ENCODE data around the gene NDUFV2.
"Not testable (repeated sequence)": the region's sequence is repeated elsewhere in the genome, so short reads cannot be mapped to it uniquely, and the experiment has no call there.

NDUFV2 gene

DNA sequence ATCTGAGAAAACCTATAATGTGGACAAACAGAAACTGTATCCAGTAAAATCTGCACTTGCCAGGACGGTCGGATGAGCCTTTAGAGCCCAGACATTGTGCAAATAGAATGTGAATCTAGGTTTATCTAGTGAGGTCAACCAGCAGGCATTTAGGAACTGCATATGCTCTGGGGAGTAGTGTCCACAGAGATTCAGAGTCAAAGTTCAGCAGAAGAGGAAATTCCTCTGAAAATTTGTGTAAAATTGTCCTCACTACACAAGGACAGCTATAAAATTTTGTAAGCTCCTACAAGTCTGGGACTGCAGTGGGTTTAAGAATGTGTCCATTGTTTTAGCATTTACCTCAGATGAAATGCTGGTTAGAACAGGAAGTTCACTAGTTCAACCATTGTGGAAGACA, 9.8 kb upstream of the NDUFV2 start:
- DNase-seq, result no peak

DNA sequence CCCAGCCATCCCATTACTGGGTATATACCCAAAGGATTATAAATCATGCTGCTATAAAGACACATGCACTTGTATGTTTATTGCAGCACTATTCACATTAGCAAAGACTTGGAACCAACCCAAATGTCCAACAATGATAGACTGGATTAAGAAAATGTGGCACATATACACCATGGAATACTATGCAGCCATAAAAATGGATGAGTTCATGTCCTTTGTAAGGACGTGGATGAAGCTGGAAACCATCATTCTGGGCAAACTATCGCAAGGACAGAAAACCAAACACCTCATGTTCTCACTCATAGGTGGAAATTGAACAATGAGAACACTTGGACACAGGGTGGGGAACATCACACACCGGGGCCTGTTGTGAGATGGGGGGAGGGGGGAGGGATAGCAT, 9.4 kb upstream of the NDUFV2 start:
- DNase-seq, result not testable (repeated sequence)

DNA sequence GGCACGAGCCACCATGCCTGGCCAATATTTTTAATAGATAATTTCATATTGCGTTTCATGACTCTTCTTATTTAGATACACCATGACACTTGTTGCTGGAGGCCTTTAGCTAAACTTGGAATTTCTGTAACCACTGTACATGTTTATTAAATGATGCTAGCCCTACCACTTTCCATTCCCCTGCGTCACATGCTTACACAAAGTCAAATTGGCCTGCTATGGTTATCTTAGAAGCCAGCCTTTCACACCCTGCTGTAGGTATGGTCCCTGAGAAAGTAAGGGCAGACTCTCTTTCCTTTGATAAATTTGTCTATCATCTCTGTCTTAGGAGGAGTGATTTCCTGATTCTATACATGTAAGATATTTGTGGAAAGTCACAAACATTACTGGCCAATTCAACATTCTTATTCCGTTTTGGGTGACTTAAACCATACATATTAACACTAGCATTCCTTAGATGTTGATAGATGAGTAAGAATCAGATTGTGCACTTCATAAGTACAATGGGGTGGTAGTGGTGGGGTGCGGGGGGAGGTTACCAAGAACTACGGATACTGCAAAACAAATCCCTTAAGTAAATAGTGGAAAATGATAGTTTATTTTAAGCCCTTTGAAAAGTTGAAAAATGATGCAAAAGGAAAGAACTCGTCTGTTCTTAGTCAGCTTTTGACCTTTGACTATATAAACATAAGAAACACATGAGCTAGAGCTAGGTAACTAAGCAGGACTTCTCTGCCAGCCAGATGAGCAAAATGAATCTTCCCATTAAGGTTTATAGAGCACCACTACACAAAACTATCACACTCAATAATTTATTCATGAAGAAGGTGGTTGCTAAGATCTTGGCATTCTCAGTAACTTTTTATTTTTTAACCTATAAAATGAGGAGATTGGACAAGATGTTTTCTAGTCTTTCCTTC, 7.9 kb upstream of the NDUFV2 start:
- DNase-seq, result peak; percentile 55 to 71

DNA sequence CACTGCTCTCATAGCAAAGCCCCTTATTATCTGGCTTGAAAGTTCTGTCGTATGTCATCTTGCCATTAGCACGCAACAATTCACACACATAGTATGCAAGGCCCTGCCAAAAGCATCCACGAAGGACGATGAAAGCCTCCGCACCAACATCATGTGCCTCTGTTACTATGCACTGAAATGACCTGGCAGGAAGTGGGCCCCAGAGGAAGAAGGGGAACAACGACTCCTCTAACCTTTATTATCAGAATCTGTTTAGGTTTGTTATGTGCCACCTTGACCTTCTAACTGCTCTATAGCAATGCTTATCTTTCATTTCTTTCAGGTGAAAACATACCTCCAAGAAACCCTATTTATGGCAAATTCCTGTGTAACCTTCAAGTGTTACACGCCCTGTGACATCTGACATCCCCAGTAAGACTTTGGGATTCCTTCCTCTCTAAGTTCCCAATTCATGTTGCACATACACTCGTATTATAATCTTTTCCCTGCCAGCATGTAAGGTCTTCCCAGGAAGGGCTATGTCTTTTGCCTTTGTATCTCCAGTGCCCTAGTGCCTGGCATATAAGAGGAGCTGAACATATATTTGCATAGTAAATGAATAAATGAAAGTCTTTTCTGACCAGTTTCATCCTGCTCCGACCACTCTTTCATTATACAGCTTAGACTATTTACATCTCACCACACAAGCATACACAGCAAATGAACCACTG, 7.0 kb upstream of the NDUFV2 start:
- peak; percentile 52 to 61 for DNase-seq

DNA sequence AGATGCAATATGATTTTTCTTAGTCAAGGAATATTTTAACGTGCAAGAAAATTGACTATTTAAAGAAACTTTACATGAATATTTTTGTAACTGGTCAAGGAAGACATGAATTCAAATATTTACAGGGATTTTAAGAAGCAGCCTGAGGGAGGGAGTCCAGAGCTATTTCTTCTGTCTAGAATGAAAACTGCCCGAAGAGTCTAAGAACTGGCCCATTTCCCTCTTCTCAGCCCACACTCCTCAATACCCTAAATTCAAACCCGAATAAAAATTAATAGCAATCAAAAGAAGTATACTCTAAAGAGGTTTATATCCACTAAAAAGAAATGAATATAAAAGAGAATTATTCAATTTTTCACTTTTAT, 6.5 kb upstream of the NDUFV2 start:
- no peak for DNase-seq

DNA sequence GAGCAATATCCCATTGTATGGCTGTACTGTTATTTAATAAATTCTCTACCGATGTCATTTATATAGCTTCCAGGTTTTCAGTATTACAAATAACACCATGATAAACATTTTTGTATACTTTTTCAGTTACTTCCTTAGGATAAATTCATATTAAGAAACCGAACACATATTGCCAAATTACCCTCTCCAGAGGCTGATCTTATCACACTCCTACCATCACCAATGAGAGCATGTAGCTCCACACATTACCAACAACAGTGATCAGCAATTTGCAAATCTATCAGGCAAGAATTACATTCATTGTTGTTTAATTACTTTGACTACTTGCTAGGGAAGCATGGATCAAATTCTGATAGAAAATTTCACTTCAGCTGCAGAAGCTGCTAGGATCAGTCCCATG, 5.8 kb upstream of the NDUFV2 start:
- DNase-seq, result no peak

DNA sequence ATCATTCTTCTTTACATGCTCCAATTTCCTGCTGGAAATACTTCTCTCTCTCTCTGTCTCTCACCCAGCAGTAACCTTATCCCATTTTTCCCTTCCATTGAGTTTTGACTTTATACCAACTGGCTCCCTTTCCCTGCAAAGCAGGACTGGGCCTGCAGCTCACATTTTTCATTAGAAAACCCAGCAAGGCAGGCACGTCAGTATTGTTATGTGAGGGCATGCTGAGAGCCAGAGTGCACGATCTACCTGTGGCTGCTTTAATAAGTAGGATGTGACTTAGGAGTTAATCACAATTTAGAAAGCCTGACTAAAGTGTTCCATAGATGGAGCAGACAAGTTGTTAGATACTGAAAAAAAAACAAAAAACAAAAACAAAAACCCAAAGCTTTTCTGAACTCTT, 5.2 kb upstream of the NDUFV2 start:
- no peak for DNase-seq

DNA sequence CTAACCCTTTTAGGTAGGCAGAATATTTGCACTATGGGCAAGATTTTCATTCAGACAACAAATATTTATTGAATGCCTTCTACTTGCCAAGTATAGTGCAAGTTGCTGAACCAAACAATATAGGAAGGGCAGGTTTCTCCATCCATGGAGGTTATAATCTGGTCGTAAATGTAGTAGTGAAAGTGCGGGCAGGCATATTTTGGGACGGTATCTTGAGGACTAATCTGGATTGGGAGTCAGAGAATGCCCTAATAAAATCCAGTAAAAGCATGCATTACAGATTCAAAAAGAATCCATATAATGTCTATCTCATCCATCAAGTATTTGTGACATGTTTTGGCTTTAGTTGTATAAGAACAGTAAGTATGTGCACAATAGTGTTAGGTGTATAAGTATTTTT, 1.7 kb upstream of the NDUFV2 start:
- DNase-seq, result no peak

DNA sequence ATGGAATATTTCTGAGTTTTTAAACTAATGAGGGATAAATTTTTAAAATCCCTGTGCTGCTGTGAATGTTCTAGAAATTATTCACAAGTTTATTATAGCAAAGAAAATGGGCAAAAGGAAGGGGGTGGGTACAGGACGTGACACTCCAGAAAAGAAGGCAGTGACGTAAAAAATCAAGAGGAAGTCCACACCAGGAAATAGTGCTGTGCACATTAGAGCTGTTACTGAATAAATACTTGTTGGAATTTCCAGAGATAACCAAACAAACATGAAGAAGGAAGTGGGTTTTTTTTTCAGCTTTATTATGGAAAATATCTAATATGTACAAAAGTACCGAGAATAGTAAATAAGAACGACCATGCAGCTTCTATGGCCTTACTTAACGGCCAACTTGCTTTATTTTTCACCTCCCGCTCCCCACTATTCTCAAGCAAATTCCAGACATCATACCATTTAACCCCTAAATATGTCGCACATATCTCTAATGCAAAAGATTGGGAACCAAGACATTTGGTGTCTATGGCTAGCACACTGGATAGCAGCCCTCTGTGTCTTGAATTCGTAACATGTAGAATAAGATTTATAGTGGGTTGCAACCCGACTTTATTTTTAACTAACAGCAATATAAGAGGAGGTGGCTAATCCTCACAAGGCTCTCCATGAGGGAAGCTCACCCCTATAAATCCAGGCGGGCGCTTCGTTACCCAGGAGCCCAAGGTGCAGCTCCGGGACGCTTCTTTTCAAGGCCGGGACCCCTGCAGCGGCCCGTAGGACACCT, 580 bp upstream of the NDUFV2 start:
- DNase-seq, result no peak

DNA sequence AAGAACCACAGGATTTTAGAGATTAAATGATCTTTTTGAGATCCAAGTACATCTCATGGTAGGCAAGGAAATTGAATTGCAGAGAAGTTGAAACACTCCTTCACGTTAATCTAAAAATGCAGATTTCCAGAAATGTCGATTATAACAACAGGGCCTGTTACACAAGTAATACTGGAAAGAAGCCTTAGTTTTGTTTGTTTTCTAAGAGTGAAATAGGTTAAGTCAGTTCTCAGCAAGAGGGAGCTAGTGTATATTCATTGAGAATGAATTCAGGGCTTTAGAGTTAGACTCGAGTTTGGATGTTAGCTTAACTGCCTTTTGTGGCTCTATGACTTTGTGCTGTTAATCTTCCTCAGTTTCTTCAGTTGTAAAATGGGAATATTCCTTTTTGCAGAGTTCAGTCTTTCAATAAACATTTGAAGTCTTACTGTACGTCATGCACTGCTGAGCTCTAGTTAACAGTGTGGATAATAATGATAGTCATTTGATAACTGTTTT, 926 bp downstream of the NDUFV2 start:
- no peak for DNase-seq

DNA sequence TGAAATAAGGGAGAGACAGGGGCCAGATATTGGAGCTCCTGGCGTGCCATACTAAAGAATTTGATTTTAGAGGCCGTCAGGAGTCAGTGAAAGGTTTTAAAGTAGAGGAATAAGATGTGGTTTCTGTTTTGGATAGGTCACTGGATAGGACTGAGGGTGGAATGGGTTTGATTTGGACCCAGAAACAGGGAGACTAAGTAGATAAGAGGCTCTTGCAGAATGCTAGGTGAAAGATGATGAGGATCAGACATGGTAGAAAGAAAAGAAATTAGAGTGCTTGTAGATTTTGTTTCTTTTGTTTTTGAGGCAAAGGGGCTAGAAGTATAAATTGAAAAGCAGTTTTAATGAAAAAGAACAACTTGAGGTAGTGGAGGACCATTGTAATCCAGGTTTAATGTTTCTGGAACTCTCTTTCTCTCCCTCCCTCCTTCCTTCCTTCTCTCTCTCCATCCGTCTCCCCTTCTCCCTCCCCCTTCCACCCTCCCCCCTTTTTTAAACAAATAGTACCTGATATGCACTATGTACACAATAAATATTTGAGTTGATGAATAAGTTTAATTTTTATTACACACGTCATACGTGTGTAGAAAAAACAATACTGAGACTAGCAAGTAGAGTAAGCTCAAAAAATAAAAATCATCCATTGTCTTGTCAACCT, 1.9 kb downstream of the NDUFV2 start:
- DNase-seq, result no peak

DNA sequence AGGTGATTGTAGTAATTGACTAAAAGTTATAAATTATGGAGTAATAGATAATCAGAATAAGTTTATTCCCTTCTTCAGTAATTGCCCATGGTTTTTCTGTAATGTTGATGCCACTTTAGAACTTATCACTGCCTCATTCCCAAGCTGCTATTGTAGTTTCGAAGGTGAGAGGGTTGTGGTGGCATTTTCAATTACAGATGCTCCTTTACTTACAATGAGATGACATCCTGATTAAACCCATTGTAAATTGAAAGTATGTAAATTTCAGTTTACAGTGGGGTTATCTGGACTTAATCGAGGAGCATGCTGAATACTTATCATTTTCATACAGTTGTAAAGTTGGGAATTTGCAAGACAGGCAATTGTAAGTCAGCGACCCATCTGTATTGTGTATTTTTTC, 2.9 kb downstream of the NDUFV2 start:
- DNase-seq, result no peak

DNA sequence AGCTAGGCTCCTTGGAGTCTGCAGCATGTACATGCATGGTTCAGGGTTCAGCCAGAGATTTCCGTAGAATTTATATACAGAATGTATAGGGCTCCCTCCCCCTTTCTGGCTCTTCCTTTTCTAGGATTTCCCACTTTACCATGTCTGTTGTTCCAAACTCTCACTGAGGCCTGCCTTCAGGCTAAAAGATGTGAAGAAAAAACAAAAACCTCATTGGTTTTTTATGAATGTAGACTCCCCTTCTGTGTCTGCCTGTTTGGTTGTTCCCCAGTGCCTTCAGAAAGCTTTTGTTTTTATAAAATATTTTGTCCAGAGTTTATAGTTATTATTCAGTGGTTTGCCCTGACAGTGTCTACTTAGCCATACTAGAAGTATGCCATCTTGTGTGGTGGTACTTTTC, 3.6 kb downstream of the NDUFV2 start:
- DNase-seq, result no peak

DNA sequence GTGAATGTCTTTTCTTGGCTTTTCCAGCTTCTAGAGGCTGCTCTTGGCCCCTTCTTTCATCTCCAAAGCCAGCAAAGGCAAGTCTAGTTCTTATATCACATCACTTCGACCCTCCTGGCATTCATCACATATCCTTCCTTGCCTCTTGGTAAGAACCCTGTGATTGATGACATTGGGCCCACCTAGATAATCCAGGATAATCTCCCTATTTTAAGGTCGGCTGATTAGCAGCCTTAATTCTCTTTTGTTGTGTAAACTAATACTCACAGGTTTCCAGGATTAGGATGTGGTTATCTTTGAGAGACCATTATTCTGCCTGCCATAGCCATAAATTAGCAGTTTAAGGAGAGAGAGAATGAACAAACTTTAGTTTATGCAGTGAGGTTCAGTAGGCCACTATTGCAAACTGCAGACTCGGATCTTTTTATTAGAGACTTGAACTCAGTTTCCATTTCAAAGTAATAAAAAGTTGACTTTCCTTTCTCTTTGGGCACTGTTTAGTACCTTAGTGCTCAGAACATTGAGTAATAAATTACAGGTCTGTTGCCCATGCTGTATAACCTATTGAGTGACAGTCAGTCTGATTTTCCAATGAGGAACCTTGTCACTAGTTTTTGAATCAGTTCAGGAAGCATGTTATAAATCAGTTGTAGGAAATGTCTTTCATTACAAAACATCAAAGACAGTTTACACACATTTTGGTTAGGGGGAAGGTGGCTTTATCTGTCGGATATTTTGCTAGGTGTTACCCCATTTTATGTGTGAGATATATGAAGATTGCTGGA, 4.5 kb downstream of the NDUFV2 start:
- no peak for DNase-seq

DNA sequence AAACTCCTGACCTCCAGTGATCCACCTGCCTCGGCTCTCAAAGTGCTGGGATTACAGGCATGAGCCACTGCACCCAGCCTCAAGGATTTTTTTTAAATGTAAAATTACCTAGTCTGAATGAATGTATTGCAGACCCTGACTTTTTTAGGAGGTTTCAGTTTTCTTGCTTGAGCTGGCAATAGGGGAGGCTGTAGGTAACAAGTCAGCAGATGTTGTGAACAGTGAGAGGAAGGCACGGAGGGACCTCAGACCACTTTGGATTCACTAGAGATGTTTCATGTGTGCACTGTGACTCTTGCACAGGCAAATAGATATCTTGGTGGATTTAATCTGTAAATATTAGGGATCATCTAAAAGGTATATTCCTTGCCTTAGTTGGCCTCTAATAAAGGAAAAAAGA, 6.4 kb downstream of the NDUFV2 start:
- DNase-seq, result no peak

DNA sequence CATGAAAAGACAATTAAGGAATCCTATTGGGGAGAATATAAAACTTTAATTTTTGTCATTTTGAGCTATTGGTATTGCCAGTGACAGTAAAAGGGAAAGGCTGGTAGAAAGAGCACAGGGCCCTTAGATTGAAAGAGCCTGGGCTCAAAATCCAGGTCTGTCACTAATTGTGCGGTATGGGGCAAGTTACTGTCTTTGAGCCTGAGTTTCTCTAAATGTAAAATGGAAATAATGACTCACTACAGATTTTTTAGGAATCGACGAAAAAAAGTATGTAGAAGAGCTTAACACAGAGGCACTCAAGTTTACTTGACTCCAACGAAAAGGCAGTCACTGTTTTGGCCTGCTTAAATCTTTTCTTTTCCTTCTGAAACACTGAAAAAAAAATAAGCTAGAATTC, 7.0 kb downstream of the NDUFV2 start:
- no peak for DNase-seq

DNA sequence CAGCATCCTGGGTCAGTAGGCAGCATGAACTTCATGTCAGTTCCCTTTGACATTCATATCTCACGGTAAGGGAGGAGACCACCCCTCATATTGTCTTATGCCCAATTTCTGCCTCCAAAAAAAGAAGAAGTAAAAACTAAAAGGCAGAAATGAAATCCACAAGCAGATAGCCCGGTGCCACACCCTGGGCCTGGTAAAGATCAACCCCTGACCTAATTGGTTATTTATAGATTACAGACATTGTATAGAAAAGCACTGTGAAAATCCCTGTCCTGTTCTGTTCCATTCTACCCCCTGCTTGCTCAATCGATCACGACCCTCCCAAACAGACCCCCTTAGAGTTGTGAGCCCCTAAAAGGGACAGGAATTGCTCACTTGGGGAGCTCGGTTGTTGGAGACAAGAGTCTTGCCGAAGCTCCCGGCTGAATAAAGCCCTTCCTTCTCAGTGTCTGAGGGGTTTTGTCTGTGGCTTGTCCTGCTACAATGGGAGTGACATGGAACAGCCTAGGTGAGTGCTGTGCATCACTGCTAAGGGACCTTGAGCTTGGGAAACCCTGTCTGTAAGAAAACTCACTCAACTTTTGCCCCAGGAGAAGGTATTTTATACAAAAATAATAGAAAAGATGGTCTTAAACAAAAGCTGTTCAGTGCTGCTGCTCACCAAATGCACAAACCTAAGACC, 11.1 kb downstream of the NDUFV2 start:
- DNase-seq, result no peak

DNA sequence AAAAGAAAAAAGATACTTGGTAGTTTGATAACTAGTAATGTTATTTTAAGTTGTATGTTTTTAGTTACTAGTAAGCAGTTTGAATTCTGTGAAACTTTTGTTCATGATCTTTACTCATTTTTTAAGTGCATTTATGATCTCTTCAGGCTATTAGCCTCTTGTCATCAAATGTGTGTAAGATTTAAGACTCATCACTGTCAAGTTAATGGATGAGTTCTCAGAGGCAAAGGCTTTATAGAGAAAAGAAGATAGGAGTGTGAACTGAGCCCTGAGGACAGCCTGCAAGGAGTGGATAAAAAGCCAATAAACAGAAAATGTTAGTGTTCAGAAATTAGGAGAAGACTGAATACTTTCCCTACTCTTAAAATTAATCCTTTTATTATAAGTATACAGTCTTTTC, 13.5 kb downstream of the NDUFV2 start:
- no peak for DNase-seq

DNA sequence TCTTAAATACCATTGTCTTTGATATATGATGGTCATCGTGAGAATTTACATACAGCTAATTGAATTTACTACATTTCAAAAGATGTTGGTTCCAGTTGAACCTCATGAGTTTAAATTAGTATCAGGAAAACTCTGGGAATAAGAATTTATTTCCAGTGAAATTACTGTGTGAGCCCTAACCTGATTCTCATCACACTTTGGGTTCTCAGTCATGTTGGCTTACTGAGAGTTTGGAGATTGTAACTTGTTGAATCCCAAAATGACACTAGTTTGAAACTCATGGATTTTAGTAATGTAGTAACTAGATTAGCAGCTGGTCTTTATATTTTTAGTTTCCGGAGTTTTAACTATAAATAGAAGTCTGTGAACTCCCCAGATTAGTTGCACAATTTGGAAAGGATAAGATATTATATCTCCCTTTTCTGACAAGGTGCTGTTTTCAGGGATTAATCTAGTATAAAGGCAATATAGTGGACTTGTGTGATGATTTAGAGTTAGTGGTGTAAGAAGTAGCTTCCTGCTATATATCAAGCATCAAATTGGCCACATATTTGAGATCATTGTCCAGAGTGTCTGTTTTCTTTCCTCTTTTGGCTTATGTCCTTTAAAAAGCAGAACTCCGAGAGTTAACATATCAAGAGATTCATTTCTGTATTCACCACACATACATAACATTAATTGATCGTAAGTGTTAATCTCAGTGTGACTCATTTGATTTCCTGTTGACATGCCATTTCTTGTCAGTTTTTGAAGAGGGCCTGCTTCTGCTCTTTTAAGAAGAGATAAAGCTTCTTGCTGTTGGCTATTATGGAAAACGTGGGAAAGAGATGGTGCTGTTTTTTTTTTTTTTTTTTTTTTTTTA, 15.7 kb downstream of the NDUFV2 start:
- DNase-seq, result no peak

DNA sequence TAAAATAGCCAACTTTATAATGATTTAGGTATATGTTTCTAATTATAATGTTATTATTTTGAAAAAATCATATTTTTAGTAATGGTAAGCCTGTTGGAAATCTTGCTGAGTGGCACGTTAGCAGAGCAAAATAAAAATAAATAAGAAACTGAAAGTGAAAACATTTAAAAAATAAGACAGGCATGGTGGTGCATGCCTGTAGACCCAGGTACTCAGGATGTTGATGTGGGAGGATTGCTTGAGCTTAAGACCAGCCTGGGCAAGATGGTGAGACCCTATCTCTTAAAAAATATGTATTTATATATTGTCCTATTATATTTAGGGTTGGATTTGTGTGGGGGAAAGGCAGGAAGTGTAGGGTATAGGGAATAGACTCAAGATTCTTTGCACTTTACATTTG, 18.3 kb downstream of the NDUFV2 start:
- DNase-seq, result no peak

DNA sequence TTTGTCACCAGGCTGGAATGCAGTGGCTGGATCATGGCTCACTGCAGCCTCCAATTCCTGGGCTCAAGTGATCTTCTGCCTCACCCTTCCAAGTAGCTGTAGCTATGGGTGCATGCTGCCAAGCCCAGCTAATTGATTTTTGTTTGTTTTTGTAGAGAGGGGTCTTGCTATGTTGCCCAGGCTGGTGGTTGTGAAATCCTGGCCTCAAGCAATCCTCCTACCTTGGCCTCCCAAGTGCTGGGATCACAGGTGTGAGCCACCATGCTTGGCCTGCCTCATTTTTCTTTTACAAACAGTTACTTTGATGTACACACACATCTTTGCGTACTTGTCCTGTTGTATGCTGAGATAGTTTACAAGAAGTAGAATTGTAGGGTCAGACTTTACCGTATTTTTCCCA, 21.0 kb downstream of the NDUFV2 start:
- no peak for DNase-seq
